Measurements from ENCODE around the gene EYS.

EYS gene

DNA sequence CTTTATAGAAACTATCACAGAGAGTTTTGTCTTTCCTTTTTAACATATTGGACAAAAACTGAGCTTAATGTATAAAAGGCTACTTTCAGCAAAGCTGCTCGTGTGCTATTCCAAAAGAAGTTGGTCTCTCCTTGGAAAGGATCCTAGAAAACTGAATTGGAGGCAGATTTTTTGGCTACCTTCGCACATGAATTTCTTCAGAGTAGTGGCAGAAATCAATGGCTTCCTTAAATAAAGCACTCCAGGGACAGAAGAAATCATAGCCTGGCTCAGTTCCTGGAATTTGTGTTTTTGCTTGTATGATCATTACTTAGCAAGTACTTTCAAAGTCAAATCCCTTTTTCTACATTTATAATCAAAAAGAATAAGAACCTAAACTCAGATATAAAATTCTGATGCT, 1291.1 kb downstream of the EYS start:
- peak in 1 of 2 donors; percentile 54 for DNase-seq

- DNase-seq = no peak
Measured at GRCh38 chr6:64411226-64411625, 1295.8 kb downstream of the EYS start.

GRCh38 chr6:64409948-64410347, 1297.1 kb downstream of the EYS start:
- no peak for DNase-seq

DNA sequence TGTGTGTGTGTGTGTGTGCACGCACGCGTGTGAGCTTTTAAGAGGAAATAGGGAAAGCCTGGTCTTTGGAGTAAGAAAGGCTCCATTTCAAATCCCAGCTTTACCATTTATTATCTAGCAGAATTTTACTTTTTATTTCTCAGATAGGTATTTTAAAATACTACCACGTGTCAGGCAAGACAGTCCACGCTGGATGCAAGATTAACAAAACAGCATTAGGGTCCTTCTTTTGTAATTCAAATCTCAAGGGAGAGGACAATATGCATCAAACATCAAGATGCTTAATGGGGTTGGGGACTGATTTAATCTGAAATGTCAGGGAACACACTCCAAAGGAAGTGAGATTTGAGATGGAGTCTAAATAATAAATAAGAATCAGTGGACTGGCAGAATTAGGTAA, 1302.6 kb downstream of the EYS start:
- no peak for DNase-seq

DNA sequence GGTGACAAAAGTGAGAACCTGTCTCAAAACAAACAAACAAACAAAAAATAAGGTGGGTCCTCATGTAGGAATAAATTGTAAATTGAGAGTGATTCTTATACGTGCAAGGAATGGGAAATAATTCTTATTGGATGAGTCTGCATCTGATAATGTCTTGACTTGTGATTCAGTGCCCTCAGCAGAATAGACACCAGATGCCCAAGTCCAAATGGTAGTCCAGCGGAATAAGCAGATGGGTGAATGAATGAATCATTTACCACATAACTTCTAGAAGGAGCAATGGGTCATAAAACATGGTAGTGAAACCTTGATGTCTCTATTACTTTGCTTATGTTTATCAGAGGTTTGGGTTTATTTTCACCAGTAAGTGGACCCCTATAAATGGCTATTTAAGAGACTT, 1323.7 kb downstream of the EYS start:
- no peak for DNase-seq

DNA sequence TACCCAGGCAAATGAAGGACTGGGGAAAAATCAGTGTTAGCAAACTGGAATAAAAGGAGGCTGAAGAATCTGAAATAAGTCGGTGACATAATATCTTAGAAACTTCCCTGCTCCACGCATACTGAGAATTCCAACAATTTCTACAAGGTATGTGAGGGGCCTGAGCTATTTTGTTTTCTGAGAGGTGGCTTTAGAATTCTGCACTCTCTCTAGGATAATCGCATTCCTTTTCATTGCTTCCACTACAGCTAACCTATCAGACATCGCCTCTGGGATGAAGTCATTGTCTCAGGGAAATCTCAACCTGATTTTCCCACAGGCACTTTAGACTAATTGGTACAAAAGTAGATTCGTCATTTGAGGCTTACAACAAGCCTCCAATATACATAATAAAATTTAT, 1330.6 kb downstream of the EYS start:
- DNase-seq = no peak

DNA sequence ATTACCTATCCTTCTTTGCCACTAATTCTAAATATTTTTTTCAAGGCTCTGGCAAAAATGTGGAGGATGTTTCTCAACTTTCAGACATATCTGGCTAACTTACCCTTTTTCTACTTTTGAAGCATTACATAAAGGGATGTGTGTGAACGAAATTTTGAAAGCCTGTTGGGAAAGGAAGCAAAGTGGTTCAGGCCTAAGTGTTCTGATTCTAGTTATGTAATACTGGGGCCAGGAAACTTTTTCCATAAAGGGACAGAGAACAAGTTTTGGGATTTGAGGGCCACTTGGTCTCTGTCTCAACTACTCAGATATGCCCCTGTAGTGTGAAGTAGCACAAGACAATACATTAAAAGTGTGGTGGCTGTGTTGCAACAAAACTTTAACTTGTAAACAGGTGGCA, 1349.6 kb downstream of the EYS start:
- DNase-seq = no peak

- DNase-seq = no peak
Measured at GRCh38 chr6:64347411-64347810, 1359.6 kb downstream of the EYS start.

GRCh38 chr6:64335195-64335594, 1371.8 kb downstream of the EYS start:
- DNase-seq = no peak

GRCh38 chr6:64334636-64335035, 1372.4 kb downstream of the EYS start:
- DNase-seq = no peak

DNA sequence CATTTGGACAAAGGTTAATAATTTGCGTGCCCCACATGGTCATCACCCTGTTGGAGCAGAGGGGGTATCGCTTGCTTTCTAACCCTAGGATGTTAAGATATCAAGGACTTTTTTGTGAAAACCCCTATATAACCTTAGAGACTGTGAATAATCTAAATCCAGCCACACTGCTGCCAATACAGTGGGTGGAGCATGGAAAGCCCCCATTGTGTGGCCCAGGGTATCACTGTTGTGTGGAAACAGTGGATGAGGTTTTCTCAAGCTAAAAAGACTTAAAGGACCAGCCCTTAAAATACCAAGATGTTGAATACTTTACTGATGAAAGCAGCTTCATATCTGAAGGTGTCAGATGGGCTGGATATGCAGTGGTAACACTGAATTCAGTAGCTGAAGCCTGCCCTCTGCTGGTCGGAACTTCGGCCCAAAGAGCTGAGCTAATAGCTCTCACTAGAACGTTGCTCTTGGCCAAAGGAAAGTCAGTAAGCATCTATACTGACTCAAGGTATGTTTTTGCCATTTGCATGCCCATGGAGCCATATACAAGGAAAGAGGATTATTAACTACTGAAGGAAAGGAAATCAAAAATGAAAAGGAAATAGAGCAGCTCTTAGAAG, 1376.2 kb downstream of the EYS start:
- peak; percentile 12 to 62 for DNase-seq

- DNase-seq = no peak
Measured at GRCh38 chr6:64326939-64327338, 1380.1 kb downstream of the EYS start.

DNA sequence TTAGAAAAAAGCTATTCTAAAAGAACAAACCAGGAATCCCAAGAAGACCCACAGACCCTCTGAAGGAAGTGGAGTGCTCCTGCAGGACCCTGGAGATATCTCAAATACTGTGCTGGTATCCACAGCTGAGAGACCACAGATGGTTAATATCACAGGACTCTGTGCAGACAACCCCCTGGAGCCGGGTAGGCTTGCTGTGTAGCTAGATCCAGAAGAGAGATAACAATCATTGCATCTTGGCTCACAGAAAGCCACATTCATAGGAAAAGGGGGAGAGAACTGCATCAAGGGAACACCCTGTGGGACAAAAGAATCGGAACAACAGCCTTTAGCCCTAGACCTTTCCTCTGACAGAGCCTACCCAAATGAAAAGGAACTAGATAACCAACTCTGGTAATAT, 1381.9 kb downstream of the EYS start:
- no peak for DNase-seq

DNA sequence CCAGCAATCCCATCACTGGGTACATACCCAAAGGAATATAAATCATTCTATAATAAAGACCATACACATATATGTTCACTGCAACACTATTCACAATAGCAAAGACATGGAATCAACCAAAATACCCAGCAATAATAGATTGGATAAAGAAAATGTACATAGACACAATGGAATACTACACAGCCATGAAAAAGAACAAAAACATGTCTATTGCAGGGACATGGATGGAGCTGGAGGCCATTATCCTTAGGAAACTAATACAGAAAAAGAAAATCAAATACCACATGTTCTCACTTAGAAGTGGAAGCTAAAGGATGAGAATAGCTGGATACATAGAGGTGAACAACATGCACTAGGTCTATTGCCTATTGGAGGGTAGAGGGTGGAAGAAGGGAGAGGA, 1396.8 kb downstream of the EYS start:
- DNase-seq = no peak

GRCh38 chr6:64301307-64302236, 1405.5 kb downstream of the EYS start:
- DNase-seq = no peak

DNA sequence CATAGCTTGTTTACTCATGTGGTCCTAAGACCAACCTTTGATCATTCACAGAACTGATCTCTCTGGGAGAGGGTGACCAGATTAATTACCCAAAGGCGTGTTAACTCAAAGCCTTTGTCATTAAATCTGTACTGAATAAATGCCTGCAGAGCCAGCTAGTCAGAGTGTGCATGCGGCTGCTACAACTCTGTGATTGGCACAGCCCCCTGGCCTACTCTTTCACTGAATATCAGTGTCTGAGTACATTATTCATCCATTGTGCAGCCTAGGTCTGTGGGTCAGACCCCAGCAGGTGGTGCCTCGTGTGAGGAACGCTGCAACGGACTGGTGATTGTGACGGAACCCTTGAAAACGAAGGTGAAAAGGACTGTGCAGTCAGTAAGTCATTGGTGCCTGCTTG, 1407.8 kb downstream of the EYS start:
- DNase-seq = no peak

- DNase-seq = no peak
Measured at GRCh38 chr6:64294034-64294433, 1413.0 kb downstream of the EYS start.

DNA sequence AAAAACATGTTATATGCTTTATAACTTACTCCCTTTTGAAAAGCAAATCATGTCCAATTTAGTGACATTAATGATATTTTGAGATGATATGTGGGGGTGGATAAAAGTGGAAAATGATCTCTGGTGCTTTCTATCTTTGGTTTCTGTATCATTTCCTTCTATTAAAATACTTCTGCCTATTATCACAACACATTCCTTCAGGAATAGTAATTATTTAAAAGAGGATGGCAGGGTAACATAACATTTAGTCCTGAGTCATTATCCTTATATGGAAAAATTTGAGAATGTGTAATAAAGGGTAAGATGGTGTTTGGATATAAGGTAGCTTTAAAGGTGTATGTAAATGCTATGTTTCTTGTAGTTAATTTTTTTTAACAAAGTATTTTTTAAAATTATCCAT, 1413.7 kb downstream of the EYS start:
- DNase-seq = no peak

DNA sequence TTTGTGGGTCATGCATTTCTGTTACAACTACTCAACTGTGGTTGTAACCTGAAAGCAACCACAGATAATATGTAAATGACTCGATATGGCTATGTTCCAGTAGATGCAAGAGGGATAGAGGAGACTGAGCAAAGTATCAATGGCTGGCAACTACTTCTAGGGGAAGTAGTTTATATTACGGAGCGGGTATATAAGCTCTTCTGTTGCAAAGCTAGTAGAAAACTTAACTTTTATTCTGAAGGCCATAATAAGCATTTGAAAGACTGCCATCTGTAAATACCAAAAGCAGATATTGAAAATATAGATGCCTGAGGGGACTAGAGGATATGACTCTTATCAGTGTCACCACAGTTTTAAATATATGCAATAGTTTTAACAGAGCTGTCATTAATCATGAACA, 1416.2 kb downstream of the EYS start:
- no peak for DNase-seq

GRCh38 chr6:64289931-64290330, 1417.1 kb downstream of the EYS start:
- DNase-seq = no peak

DNA sequence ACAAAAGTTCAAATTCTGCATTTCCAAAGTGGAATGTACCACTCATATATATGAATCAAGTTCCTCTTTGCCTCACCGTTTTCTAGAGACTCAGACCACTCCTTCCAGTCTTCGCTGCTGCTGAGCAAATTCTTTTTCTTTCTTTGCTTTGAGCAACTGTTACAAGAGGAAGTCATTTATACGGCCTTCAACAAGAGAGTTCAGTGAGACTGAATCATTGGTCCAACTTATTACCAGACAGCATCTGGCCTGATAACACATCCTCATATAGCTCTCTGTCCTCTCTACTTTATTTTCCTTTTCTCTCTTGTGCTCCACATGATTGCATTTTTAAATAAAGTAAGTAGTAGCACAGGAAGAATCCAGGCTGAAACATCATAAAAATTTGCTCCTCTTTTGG, 1418.7 kb downstream of the EYS start:
- DNase-seq = no peak

DNA sequence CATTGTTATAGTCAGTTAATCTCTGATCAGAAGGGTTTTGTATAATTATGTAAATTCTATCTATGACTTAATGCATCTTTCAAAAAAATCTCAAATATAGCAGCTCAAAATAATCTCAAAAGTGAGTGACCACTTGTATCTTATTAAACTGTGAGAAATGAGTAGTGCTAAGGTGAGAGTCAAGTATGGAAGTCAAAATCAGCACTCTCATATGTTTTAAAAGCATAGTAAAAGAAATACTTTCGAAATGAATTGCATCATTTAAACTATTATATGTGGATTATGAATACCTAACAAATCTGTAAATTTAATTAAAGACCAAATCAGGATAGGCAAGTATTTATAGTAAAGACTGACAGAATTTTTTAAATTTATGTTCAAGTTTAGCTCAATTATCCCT, 1425.9 kb downstream of the EYS start:
- no peak for DNase-seq

- DNase-seq = peak; percentile 2 to 18
Measured at GRCh38 chr6:64280569-64280968, 1426.5 kb downstream of the EYS start.

- DNase-seq = no peak
Measured at GRCh38 chr6:64270083-64270482, 1436.9 kb downstream of the EYS start.

Measured in hippocampal formation (tissue), 2 donors.